ENCODE measurements around the gene VTI1A.

The VTI1A gene

GRCh38 chr10:112839928-112840654 is 393.1 kb downstream of the VTI1A start:
- POLR2A ChIA-PET, result no interaction called here
- no peak overlapping the region for H3K4me3 ChIP-seq (ENCODE audit: low read depth, low read length)
- CTCF ChIA-PET, result no interaction called here
- DNase-seq (ENCODE audit: low read depth, low spot score), result no peak
- no peak for TF ChIP-seq CTCF (IDR thresholded peaks at IDR 0.05; ENCODE audit: insufficient read depth, low read length, missing control alignments)

GRCh38 chr10:112841549-112841948 is 394.5 kb downstream of the VTI1A start:
- TF ChIP-seq CTCF (IDR thresholded peaks at IDR 0.05; ENCODE audit: insufficient read depth, low read length, missing control alignments), result no peak
- POLR2A ChIA-PET, result no interaction called here
- CTCF ChIA-PET, result no interaction called here
- DNase-seq (ENCODE audit: low read depth, low spot score), result no peak
- no peak overlapping the region for H3K4me3 ChIP-seq (ENCODE audit: low read depth, low read length)

DNA sequence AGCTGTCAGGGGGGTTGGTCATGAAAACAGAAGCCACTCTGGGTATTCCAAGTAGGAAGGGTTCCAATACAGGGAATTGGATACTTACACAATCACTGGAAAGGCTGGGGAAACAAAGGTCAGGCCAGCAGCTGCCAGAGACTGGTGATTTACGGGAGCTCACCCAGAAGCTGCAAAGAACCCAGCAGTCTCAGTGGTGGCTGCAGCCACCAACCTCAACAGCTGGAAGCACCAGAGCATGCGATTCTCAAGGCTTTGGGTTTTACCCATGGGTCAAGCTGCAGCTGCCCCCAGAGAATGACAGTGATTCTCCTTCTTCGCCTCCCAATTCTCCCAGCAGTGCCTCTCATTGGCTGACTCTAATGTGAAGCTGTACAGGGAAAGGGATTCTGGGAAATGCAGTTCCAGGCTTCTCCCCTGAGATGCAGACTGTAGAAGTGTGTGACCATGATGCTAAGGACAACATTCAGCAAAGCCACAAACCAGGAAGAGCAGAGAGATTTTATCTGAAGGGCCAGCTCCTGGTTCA is 395.9 kb downstream of the VTI1A start:
- H3K4me3 ChIP-seq (ENCODE audit: low read depth, low read length), result no peak overlapping the region
- DNase-seq (ENCODE audit: low read depth, low spot score), result no peak
- CTCF ChIA-PET, result no interaction called here
- TF ChIP-seq CTCF (IDR thresholded peaks at IDR 0.05; ENCODE audit: insufficient read depth, low read length, missing control alignments), result no peak
- POLR2A ChIA-PET, result no interaction called here

GRCh38 chr10:112843623-112844022 is 396.6 kb downstream of the VTI1A start:
- no peak for TF ChIP-seq CTCF (IDR thresholded peaks at IDR 0.05; ENCODE audit: insufficient read depth, low read length, missing control alignments)
- ChIA-PET POLR2A (no interaction called here), CTCF (interaction anchor here (0.8 kb wide), 1 partner anchor 36 kb away, joined by 3 read pairs; no protein-coding TSS in a partner anchor)
- DNase-seq (ENCODE audit: low read depth, low spot score), result no peak
- H3K4me3 ChIP-seq (ENCODE audit: low read depth, low read length), result no peak overlapping the region

DNA sequence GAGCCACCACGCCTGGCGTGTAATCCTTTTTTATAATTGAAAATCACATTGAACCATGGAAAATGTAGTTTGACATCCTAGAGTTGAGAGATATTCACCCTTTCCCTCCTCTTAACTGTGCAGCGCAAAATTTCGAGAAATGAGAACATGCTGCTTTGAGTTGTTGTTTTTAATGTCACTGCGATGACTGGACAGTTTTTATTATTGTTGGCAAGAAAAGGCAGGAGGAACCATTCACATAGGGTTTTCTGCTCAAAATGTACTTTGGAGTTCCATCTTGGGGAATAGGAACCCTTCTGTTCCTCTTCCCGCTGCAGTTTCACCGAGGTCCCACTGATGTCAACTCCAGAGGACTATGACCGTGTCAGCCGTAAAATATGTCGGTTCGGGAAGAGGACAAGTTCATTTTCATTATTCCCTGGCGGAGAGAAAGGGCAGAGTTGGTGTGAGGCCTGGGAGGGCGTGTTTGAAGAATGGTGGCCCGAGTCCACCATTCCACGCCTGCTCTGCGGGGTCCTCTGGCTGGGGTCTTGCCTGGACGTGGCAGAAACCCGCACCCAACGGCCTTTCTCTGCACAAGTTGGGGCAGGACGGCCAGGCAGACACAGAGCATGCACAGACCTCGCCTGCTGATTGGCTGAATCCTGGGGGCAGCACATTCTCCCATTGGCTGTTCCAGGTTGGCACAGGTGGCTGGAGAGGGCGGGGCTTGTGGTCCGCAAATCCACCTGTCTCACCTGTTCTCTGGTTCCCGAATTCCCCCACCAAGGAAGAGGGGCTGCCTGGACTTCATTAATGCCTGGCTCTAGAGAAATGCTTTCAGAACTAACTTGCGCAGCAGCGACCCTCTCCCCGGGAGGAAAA is 397.9 kb downstream of the VTI1A start:
- no peak for TF ChIP-seq CTCF (IDR thresholded peaks at IDR 0.05; ENCODE audit: insufficient read depth, low read length, missing control alignments)
- DNase-seq (ENCODE audit: low read depth, low spot score), result no peak
- ChIA-PET CTCF (no interaction called here), POLR2A (no interaction called here)
- no peak overlapping the region for H3K4me3 ChIP-seq (ENCODE audit: low read depth, low read length)

DNA sequence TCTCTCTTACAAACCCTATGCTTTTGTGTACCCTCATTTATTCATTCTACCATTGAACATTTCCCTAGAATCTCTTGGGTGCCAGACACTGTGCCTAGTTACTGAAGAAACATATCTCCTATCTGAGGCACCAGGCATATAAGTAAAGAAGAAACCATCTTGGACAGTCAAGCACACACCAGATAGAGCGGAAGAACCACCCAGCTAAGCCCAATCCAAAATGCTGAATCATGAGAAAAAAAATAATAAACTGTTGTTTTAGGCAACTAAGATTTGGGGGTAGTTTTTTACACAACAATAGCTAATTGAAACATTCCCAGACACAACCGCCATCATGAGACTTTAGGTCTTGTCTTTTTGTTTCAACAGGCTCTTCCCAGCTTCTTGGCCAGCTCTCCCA is 400.8 kb downstream of the VTI1A start:
- CTCF ChIA-PET, result no interaction called here
- no peak overlapping the region for H3K4me3 ChIP-seq (ENCODE audit: low read depth, low read length)
- POLR2A ChIA-PET, result no interaction called here

More for the DNA sequence above, 400.8 kb downstream of the VTI1A start:
- no peak for DNase-seq (ENCODE audit: low read depth, low spot score)
- no peak for TF ChIP-seq CTCF (IDR thresholded peaks at IDR 0.05; ENCODE audit: insufficient read depth, low read length, missing control alignments)
